GM23338 (cell line): Measurements from ENCODE around the gene SCNN1A. TPM values are rescaled to one million over a fixed set of nuclear protein-coding genes. Genes with fewer than 3 reads are reported as not detected.

Experiments
- ATAC-seq: fragments of 200-7000 bp; cut with Tn5 transposase; 3 replicates; pipeline ENCODE4 v1.9.1; 2020
- DNase-seq: peaks from one replicate; pipeline ENCODE4 v3.0.0-alpha.2; 2015; ENCODE audit warnings: low spot score
- H2AFZ ChIP-seq: fragments of 200-600 bp; sonication (generic); 2 replicates; pipeline ENCODE4 v1.8.0; 2016; ENCODE audit warnings: antibody characterized with exemption, mild to moderate bottlenecking, moderate library complexity
- H3F3A ChIP-seq: fragments of 200-600 bp; sonication (generic); replicated peaks from 2 replicates; pipeline ENCODE4 v1.8.0; 2017; ENCODE audit warnings: antibody characterized with exemption, mixed run types, low read depth
- H3K27ac ChIP-seq: fragments of 200-600 bp; sonication (generic); 2 replicates; pipeline ENCODE4 v1.6.1; 2016; ENCODE audit warnings: low read depth
- H3K27me3 ChIP-seq: fragments of 200-600 bp; sonication (generic); 2 replicates; pipeline ENCODE4 v1.8.0; 2016; ENCODE audit warnings: mild to moderate bottlenecking, mixed run types, moderate library complexity; ENCODE audit not compliant: insufficient read depth
- H3K36me3 ChIP-seq: fragments of 200-600 bp; sonication (generic); 2 replicates; pipeline ENCODE4 v1.8.0; 2016; ENCODE audit warnings: mild to moderate bottlenecking; ENCODE audit not compliant: insufficient read depth
- H3K4me1 ChIP-seq: fragments of 200-600 bp; sonication (generic); 2 replicates; pipeline ENCODE4 v1.8.0; 2016; ENCODE audit warnings: mild to moderate bottlenecking, moderate library complexity; ENCODE audit not compliant: insufficient read depth
- H3K4me2 ChIP-seq: fragments of 200-600 bp; sonication (generic); 2 replicates; pipeline ENCODE4 v1.7.1; 2017; ENCODE audit warnings: mixed run types
- H3K4me3 ChIP-seq: fragments of 200-600 bp; sonication (generic); 2 replicates; pipeline ENCODE4 v1.6.1; 2016; ENCODE audit warnings: mixed run types
- H3K79me2 ChIP-seq: fragments of 200-600 bp; sonication (generic); replicated peaks from 2 replicates; pipeline ENCODE4 v1.8.0; 2017; ENCODE audit warnings: mild to moderate bottlenecking; ENCODE audit not compliant: insufficient read depth
- H3K9me2 ChIP-seq: fragments of 200-600 bp; sonication (generic); 2 replicates; pipeline ENCODE4 v1.8.0; 2017; ENCODE audit not compliant: insufficient read depth
- H4K20me1 ChIP-seq: fragments of 200-600 bp; sonication (generic); replicated peaks from 2 replicates; pipeline ENCODE4 v1.8.0; 2017; ENCODE audit warnings: mild to moderate bottlenecking; ENCODE audit not compliant: insufficient read depth
- H3K27ac Mint-ChIP-seq: 2 replicates; pipeline ENCODE4 v1.8.0; 2020; ENCODE audit warnings: inconsistent platforms, mild to moderate bottlenecking, moderate library complexity, mixed read lengths
- H3K27me3 Mint-ChIP-seq: 3 replicates; pipeline ENCODE4 v1.8.0; 2022; ENCODE audit warnings: low read depth, mild to moderate bottlenecking, moderate library complexity, mixed read lengths, inconsistent platforms; ENCODE audit not compliant: insufficient read depth, poor library complexity
- H3K36me3 Mint-ChIP-seq: 3 replicates; pipeline ENCODE4 v1.8.0; 2021; ENCODE audit warnings: low read depth, mild to moderate bottlenecking, inconsistent platforms, moderate library complexity, mixed read lengths
- H3K4me1 Mint-ChIP-seq: 3 replicates; pipeline ENCODE4 v1.8.0; 2020; ENCODE audit warnings: mild to moderate bottlenecking, inconsistent platforms, mixed read lengths
- H3K4me3 Mint-ChIP-seq: 3 replicates; pipeline ENCODE4 v1.8.0; 2021; ENCODE audit warnings: moderate library complexity, mild to moderate bottlenecking, inconsistent platforms, mixed read lengths
- H3K9me3 Mint-ChIP-seq: 3 replicates; pipeline ENCODE4 v1.8.0; 2020; ENCODE audit warnings: moderate library complexity, mild to moderate bottlenecking, inconsistent platforms, mixed read lengths
- CREB1 ChIP-seq: fragments of 250-450 bp; sonication (Bioruptor Pico); IDR thresholded peaks from 2 replicates; pipeline ENCODE4 v1.5.0; 2020; ENCODE audit warnings: low read depth, mild to moderate bottlenecking, moderate library complexity
- CTCF ChIP-seq, 2 experiments: fragments of 200-600 bp in 1 of 2; sonication (generic) in 1 of 2; conservative IDR thresholded peaks; 2 replicates each; pipeline versions ENCODE4 v1.5.1 to v1.6.1; 2016 to 2017; ENCODE audit warnings: antibody characterized with exemption in 2 of 2, low read depth in 2 of 2, mild to moderate bottlenecking in 2 of 2, moderate library complexity in 1 of 2
- ETS1 ChIP-seq: IDR thresholded peaks from 2 replicates; pipeline ENCODE4 v1.6.1; 2016; ENCODE audit warnings: antibody characterized with exemption
- EZH2 ChIP-seq: fragments of 200-600 bp; sonication (generic); IDR thresholded peaks from one replicate; pipeline ENCODE4 v1.8.0; 2017; ENCODE audit warnings: antibody characterized with exemption, mild to moderate bottlenecking, low read depth; ENCODE audit not compliant: unreplicated experiment
- JUNB ChIP-seq: IDR thresholded peaks from one replicate; pipeline ENCODE4 v1.6.1; 2016; ENCODE audit warnings: antibody characterized with exemption; ENCODE audit not compliant: unreplicated experiment
- NANOG ChIP-seq: IDR thresholded peaks from 2 replicates; pipeline ENCODE4 v1.6.1; 2016; ENCODE audit warnings: antibody characterized with exemption, borderline replicate concordance
- POLR2AphosphoS5 ChIP-seq: IDR thresholded peaks from 2 replicates; pipeline ENCODE4 v1.6.1; 2016; ENCODE audit warnings: antibody characterized with exemption, low read depth
- ZNF114 ChIP-seq: fragments of 250-450 bp; sonication (Bioruptor Pico); IDR thresholded peaks from 2 replicates; pipeline ENCODE4 v1.5.0; 2020; ENCODE audit warnings: mild to moderate bottlenecking, moderate library complexity
- ZNF331 ChIP-seq: fragments of 250-450 bp; sonication (Bioruptor Pico); IDR thresholded peaks from 2 replicates; pipeline ENCODE4 v1.5.0; 2020; ENCODE audit warnings: low read depth, mild to moderate bottlenecking, moderate library complexity
- polyA plus RNA-seq: library from polyadenylated mRNA; unstranded; fragments of >200 nt; fragmentation: Nextera tagmentation; extraction: Ambion mirVana; gene quantifications from 2 replicates; pipeline ENCODE4 v1.2.1, GENCODE V29; 2016
- total RNA-seq: library from RNA; depleted of rRNA; stranded (reverse); fragments of >200 nt; shearing (Covaris generic); gene quantifications from 2 replicates; pipeline ENCODE4 v1.2.3, GENCODE V29; 2014
- TF ChIP-seq, protein P1 (sequence below): fragments of 250-450 bp; sonication (Bioruptor Pico); IDR thresholded peaks from 2 replicates; pipeline ENCODE4 v1.5.0; 2020; ENCODE audit warnings: mild to moderate bottlenecking, moderate library complexity

Gene SCNN1A
- total and polyA plus RNA-seq, 2 experiments from 2014 or later = 37.1 to 125 TPM

GRCh38 chr12:6334940-6335450, 40.4 kb downstream of the SCNN1A start:
- peak overlapping the region; percentile 43; the same call in 1 of the 2 replicates for H3K4me3 ChIP-seq
- ATAC-seq = no peak
- Mint-ChIP-seq H3K9me3 (no peaks in the 10 kb centered on the region), H3K36me3 (peaks cover 50% of the 10 kb centered on the region), H3K4me3 (peak overlapping the region; percentile 43; the same call in 1 of the 3 replicates), H3K27ac (no peak overlapping the region; the same call in 1 of the 2 replicates), H3K4me1 (peaks cover 33% of the 10 kb centered on the region), H3K27me3 (peaks cover 15% of the 10 kb centered on the region)
- no peaks in the 10 kb centered on the region for H3K27me3 ChIP-seq
- no peak for DNase-seq
- H3F3A ChIP-seq = peaks cover 34% of the 10 kb centered on the region
- TF ChIP-seq POLR2AphosphoS5 = no peak
- no peak for TF ChIP-seq CREB1 (CRISPR knock-in tag)
- no peak for TF ChIP-seq ETS1
- TF ChIP-seq NANOG = no peak
- H3K9me2 ChIP-seq = no peaks in the 10 kb centered on the region
- H3K4me2 ChIP-seq = peak overlapping the region; percentile 50; the same call in 1 of the 2 replicates
- peaks cover 54% of the 10 kb centered on the region for H3K4me1 ChIP-seq
- peak overlapping the region; percentile 98 for H3K27ac ChIP-seq
- H2AFZ ChIP-seq = no peak overlapping the region
- 0 out of 2 replicates have a peak, but pooled peaks cover 3% of the 10 kb centered on the region for H4K20me1 ChIP-seq
- peaks cover 19% of the 10 kb centered on the region; the same call in 1 of the 2 replicates for H3K36me3 ChIP-seq
- peaks cover 53% of the 10 kb centered on the region for H3K79me2 ChIP-seq

DNA sequence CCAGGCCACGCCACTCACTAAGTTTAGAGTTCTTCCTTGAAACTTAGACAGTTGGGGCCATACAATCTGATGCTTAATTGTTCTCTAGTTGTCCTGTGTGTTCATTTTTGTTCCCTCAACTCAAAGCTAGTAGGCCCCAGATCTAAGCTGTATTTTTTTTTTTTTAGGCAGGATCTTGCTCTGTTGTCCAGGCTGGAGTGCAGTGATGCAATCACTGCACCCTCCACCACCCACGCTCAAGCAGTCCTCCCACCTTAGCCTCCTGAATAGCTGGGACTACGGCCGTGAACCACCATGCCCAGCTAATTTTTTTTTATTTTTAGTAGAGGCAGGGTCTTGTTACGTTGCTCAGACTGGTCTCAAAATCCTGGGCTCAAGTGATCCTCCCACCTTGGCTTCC, 41.0 kb downstream of the SCNN1A start:
- Histone ChIP-seq H3K36me3 (peaks cover 19% of the 10 kb centered on the region; the same call in 1 of the 2 replicates), H3K4me2 (peak overlapping the region; percentile 50; the same call in 1 of the 2 replicates), H2AFZ (no peak overlapping the region), H3K27me3 (no peaks in the 10 kb centered on the region), H3K9me2 (no peaks in the 10 kb centered on the region), H3K4me3 (no peak overlapping the region), H3K4me1 (peaks cover 52% of the 10 kb centered on the region), H4K20me1 (no peaks in the 10 kb centered on the region), H3K27ac (0 out of 2 replicates have a peak overlapping the region, but pooled peaks have one; percentile 98), H3K79me2 (peaks cover 47% of the 10 kb centered on the region), H3F3A (peaks cover 33% of the 10 kb centered on the region; the same call in 1 of the 2 replicates)
- H3K36me3 Mint-ChIP-seq = peaks cover 54% of the 10 kb centered on the region
- no peak overlapping the region; the same call in 2 of the 3 replicates for H3K4me3 Mint-ChIP-seq
- DNase-seq = no peak
- TF ChIP-seq JUNB = no peak
- no peak for TF ChIP-seq POLR2AphosphoS5
- no peak for TF ChIP-seq ZNF114 (CRISPR knock-in tag)
- no peak for TF ChIP-seq CTCF (conservative IDR thresholded peaks at IDR 0.05; ENCODE audit: low read depth in 2 of 2)
- TF ChIP-seq CREB1 (CRISPR knock-in tag) = no peak
- no peak for TF ChIP-seq ZNF331 (CRISPR knock-in tag)
- TF ChIP-seq, protein P1, sequence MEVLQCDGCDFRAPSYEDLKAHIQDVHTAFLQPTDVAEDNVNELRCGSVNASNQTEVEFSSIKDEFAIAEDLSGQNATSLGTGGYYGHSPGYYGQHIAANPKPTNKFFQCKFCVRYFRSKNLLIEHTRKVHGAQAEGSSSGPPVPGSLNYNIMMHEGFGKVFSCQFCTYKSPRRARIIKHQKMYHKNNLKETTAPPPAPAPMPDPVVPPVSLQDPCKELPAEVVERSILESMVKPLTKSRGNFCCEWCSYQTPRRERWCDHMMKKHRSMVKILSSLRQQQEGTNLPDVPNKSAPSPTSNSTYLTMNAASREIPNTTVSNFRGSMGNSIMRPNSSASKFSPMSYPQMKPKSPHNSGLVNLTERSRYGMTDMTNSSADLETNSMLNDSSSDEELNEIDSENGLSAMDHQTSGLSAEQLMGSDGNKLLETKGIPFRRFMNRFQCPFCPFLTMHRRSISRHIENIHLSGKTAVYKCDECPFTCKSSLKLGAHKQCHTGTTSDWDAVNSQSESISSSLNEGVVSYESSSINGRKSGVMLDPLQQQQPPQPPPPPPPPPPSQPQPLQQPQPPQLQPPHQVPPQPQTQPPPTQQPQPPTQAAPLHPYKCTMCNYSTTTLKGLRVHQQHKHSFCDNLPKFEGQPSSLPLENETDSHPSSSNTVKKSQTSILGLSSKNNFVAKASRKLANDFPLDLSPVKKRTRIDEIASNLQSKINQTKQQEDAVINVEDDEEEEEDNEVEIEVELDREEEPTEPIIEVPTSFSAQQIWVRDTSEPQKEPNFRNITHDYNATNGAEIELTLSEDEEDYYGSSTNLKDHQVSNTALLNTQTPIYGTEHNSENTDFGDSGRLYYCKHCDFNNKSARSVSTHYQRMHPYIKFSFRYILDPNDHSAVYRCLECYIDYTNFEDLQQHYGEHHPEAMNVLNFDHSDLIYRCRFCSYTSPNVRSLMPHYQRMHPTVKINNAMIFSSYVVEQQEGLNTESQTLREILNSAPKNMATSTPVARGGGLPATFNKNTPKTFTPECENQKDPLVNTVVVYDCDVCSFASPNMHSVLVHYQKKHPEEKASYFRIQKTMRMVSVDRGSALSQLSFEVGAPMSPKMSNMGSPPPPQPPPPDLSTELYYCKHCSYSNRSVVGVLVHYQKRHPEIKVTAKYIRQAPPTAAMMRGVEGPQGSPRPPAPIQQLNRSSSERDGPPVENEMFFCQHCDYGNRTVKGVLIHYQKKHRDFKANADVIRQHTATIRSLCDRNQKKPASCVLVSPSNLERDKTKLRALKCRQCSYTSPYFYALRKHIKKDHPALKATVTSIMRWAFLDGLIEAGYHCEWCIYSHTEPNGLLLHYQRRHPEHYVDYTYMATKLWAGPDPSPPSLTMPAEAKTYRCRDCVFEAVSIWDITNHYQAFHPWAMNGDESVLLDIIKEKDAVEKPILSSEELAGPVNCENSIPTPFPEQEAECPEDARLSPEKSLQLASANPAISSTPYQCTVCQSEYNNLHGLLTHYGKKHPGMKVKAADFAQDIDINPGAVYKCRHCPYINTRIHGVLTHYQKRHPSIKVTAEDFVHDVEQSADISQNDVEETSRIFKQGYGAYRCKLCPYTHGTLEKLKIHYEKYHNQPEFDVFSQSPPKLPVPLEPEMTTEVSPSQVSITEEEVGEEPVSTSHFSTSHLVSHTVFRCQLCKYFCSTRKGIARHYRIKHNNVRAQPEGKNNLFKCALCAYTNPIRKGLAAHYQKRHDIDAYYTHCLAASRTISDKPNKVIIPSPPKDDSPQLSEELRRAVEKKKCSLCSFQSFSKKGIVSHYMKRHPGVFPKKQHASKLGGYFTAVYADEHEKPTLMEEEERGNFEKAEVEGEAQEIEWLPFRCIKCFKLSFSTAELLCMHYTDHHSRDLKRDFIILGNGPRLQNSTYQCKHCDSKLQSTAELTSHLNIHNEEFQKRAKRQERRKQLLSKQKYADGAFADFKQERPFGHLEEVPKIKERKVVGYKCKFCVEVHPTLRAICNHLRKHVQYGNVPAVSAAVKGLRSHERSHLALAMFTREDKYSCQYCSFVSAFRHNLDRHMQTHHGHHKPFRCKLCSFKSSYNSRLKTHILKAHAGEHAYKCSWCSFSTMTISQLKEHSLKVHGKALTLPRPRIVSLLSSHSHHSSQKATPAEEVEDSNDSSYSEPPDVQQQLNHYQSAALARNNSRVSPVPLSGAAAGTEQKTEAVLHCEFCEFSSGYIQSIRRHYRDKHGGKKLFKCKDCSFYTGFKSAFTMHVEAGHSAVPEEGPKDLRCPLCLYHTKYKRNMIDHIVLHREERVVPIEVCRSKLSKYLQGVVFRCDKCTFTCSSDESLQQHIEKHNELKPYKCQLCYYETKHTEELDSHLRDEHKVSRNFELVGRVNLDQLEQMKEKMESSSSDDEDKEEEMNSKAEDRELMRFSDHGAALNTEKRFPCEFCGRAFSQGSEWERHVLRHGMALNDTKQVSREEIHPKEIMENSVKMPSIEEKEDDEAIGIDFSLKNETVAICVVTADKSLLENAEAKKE (CRISPR knock-in tag) = no peak
- TF ChIP-seq EZH2 = no peak
- TF ChIP-seq ETS1 = no peak
- no peak for ATAC-seq
- H3K9me3 Mint-ChIP-seq = no peaks in the 10 kb centered on the region
- H3K27me3 Mint-ChIP-seq = peaks cover 15% of the 10 kb centered on the region
- H3K4me1 Mint-ChIP-seq = peaks cover 38% of the 10 kb centered on the region
- H3K27ac Mint-ChIP-seq = peak overlapping the region; percentile 87; the same call in 1 of the 2 replicates
